DMS114 treated with DMSO at 0.1 percent for 48 hours (cell line): ENCODE data around the gene MIPOL1.
"Not testable (repeated sequence)": the region's sequence is repeated elsewhere in the genome, so short reads cannot be mapped to it uniquely, and the experiment has no call there.

Experiments used
- DNase-seq: peaks from one replicate; lab custom pipeline; 2025; ENCODE audit not compliant: unreplicated experiment; lab: John Stamatoyannopoulos, UW

Gene MIPOL1

DNA sequence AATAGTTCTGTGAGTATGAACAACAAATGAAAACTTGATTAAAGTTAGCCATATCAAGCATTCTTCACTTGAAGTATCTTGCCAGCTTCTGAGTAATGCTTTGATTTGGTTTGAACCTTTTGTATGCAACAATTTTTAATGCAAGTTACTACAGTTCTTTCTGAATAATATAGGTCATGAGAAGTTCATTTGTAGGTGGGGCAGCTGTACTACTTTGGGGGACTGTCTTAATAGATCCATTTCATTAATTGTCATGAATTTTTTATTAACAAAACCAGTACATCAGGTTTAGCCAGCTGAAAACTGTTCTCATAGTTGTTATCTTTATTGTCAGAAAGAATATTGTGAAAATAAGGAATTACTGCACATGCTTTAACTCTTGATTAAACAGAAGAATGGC lies 254.6 kb downstream of the MIPOL1 start:
- DNase-seq, result no peak

DNA sequence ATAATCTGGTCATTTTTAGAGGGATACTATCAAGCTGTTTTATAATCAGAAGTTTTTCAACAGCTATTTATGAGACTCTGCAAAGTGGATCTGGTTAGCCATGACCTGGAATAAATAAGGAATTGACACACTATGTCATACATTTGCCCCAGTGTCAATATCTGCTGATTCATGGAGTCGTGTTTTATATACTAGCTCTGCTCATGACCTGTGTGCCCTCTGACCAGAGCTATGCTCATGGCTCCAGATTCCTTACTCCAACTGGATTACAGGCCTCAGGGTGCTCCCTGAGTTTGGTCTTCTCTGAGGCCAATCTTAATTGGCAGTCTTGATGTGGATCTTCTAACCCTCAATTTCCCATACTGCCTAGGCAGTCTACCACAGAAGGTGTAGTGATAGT lies 256.2 kb downstream of the MIPOL1 start:
- no peak for DNase-seq

DNA sequence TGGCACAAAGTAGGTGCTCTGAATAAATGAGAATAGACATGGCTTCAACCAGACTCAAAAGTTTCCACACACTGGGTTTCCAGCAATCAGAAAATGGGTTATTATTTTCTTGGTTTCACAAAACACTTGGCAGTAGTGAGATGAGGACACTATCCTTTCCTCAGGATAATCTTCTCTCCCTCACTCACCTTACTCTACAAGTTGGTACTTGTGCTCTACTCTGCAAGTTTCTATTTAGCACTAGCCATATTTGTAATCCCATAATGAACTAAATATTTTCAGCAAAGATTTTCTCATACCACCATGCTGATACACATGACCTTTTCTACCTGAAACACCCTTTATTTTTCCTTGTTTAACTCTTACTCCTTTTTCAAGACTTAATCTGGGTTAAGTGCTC lies 259.6 kb downstream of the MIPOL1 start:
- no peak for DNase-seq

DNA sequence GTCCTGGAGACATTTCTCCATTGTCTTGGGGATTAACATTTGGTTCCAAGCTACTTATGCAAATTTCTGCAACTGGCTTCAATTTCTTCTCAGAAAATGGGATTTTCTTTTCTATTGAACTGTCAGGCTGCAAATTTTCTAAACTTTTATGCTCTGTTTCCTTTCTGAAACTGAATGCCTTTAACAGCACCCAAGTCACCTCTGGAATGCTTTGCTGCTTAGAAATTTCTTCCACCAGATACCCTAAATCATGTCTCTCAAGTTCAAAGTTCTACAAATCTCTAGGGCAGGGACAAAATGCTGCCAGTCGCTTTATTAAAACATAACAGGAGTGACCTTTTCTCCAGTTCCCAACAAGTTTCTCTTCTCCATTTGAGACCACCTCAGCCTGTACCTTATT lies 264.7 kb downstream of the MIPOL1 start:
- not testable (repeated sequence) for DNase-seq

DNA sequence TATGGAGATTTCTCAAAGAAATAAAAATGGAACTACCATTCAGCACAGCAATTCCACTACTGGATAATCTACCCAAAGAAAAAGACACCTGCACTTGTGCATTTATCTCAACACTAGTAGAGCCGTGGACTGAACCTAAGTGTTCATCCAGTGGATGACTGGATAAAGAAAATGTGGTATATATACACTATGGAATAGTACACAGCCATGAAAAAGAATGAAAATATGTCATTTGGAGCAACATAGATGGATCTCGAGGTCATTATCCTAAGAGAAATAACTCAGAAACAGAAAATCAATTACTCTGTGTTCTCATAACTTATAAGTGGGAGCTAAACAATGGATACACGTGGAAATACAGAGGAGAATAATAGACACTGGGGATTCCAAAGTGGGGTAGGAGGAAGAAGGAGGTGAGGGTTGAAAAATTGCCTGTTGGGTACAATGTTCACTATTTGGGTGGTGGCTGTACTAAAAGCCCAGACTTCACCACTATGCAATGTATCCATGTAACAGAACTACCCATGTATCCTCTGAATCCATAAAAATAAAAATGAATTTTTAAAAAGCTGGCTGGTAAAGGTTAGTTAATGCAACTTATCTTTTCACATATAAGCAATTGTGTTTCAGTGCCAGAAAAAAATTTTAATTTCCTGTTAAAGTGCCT lies 266.6 kb downstream of the MIPOL1 start:
- no peak for DNase-seq

DNA sequence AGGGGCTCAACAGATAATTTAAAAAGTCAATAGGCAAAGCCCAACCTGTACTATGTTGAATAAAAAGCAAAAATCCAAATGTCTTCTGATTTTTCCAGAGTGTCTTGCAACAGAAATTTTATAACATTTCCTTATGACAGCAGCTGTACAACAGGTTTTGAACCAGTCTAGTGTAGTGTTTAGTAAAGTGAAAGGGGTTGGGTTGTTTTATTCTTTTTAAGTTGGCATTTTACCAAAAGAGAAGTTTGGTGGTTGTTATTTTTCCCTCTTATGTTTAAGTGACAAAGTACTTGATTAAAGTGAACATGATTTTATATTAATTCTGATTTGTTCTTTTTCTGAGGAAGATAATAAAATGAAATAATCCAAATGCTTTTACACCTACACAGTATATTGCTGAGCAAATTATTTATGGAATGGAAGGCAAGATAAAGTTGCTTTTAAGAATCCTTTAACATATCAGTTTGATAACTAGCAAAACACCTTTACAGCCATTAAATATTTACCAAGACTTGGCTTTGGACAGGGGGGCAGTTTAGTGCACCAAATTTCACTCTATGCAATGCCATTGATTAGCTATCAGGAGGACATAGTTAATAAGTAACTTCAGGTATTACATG lies 268.4 kb downstream of the MIPOL1 start:
- no peak for DNase-seq

DNA sequence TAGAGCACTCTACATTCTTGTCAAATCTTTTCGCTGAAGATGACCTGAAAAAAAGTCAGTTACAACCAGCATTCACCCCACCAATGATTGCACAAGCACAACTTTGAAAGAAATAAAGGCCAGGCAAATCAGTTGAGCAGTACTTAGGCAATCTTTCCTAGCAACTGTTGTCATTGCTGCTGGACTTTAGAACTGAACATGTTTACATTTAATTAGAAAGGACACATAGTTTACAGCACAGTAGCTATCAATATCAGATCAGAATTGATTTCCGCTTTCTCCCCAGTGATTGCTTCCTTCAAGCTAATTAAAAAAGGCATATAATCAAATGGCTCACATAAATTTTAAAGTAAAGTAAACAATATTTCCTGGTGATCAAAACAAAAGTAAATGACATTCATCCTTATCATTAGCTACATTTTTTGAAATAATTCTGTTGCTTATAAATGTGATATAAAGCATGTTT lies 268.9 kb downstream of the MIPOL1 start:
- no peak for DNase-seq

DNA sequence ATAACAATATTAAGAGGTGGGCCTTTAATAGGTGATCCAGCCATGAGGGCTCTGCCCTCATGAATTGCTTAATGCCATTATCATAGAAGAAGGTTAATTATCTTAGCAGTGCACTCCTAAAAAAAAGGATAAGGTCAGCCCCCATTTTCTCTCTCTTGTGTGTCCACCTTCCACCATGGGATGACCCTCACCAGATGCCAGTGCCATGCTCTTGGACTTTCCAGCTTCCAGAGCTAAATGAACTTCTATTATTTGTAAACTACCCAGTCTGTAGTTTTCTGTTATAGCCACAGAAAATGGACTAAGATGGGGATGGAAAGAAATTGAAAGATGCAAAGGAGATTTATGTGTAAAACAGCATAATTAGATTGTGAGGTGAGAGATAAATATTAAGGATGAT lies 271.9 kb downstream of the MIPOL1 start:
- DNase-seq, result no peak

DNA sequence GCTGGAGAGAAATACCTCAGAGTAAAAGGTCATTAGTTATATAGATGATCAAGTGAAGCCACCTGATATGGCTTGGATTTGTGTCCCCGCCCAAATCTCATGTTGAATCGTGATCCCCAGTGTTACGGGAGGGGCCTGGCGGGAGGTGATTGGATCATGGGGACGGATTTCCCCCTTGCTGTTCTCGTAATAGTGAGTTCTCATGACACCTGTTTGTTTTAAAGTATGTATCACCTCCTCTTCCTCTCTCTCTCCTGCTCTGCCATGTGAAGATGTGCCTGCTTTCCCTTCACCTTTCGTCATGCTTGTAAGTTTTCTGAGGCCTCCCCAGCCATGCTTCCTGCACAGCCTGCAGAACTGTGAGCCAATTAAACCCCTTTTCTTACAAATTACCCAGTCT lies 272.5 kb downstream of the MIPOL1 start:
- DNase-seq, result no peak

DNA sequence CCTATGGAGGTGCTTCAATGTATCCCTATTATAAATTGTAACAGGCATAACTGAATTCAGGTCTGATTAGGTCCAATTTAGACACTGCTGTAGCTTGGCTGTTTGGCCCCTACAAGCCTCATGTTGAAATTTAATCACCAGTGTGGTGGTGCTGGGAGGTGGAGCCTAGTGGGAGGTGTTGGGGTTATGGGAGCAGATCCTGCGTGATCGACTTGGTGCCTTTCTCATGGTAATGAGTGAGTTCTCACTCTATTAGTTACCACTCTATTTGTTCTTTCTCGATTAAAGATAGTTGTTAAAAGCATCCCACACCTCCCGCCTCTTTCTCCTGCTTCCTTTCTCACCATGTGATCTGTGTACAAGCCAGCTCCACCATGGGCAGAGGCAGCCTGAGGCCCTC lies 275.2 kb downstream of the MIPOL1 start:
- no peak for DNase-seq

DNA sequence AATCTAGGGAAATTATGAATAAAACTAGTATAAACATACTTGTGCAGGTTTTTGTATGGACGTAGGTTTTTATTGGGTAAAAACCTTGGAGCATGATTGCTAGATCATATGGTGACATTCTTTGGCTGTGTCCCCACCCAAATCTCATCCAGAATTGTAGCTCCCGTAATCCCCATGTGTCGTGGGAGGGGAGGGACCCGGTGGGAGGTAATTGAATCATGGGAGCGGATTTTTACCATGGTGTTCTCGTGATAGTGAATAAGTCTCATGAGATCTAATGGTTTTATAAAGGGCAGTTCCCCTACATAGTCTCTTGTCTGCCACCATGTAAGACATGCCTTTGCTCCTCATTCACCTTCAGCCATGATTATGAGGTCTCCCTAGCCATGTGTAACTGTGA lies 276.5 kb downstream of the MIPOL1 start:
- DNase-seq, result no peak

DNA sequence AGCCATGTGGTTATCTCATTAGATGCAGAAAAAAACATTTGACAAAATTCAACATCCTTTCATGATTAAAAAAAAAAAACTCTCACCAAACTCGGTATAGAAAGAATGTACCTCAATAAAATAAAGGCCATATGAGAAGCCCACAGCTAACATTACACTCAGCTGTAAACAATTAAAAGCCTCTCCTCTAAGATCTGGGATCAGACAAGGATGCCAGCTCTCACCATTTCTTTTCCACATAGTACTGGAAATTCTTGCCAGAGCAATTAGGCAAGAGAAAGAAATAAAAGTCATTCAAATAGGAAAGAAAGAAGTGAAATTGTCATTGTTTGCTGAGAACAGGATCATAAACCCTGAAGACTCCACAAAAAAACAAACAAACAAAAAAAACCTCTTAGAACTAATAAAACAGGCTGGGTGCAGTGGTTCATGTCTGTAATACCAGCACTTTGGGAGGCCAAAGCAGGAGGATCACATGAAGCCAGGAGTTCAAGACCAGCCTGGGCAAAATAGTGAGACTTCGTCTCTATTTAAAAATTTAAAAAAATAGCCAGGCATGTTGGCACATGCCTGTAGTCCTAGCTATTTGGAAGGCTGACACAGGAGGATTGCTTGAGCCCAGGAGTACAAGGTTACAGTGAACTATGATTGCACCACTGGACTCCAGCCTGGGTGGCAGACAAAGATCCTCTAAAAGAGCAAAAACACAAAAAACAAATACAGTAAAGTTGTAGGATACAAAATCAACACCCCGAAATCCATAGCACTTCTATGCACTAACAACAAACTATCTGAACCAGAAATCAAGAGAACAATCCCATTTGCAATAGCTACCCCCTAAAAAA lies 282.9 kb downstream of the MIPOL1 start:
- DNase-seq, result no peak

DNA sequence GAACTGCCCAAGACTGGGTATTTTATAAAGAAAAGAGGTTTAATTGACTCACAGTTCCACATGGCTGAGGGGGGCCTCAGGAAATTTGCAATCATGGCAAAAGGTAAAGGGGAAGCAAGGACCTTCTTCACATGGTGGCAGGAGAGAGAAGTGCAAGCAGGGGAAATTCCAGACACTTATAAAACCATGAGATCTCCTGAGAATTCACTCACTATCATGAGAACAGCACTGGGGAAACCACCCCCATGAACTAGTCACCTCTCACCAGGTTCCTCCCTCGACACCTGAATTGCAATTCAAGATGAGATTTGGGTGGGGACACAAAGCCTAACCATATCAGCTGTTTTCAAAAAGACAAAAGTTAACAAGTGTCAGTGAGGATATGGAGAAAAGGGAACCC lies 284.7 kb downstream of the MIPOL1 start:
- no peak for DNase-seq

DNA sequence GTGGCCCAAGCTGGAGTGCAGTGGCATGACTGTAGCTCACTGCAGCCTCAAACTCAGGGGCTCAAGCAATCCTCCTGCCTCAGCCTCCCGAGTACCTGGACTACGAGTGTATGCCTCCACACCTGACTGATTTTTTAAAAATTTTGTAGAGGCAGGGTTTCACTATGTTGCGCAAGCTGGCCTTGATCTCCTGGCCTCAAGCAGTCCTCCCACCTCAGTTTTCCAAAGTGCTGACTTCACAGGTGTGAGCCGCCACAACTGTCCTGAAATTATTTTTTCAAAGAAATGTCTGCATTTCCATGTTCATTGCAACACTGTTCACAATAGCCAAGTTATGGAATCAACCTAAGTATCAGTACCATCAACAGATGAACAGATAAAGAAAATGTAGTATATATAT lies 285.9 kb downstream of the MIPOL1 start:
- DNase-seq, result no peak

DNA sequence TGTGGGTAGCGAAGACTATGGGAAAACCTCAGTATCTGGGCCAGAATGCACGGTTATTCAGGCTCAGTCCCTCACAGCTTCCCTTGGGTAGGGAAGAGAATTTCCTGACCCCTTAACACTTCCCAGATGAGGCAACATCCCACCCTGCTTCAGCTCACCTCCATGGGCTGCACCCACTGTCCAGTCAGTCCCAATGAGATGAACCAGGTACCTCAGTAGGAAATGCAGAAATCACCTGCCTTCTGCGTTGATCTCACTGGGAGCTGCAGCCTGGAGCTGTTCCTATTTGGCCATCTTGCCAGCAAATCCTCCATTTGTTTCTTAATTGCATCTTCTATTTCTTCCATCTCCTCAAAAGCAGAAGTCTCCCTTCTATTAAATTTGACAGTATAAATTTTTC lies 292.9 kb downstream of the MIPOL1 start:
- DNase-seq, result no peak

DNA sequence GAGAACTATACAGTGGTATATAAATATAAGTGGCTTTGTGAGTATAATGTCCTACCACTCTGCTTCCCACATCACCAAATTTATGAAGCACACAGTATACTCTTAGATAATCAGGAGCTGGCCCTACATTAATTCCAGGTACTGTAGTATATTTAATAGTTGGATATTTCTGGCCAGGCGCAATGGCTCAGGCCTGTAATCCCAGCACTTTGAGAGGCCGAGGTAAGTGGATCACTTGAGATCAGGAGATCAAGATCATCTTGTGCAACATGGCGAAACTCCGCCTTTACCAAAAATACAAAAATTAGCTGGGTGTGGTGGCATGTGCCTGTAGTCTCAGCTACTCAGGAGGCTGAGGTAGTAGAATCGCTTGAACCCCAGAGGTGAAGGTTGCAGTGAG lies 293.3 kb downstream of the MIPOL1 start:
- no peak for DNase-seq

DNA sequence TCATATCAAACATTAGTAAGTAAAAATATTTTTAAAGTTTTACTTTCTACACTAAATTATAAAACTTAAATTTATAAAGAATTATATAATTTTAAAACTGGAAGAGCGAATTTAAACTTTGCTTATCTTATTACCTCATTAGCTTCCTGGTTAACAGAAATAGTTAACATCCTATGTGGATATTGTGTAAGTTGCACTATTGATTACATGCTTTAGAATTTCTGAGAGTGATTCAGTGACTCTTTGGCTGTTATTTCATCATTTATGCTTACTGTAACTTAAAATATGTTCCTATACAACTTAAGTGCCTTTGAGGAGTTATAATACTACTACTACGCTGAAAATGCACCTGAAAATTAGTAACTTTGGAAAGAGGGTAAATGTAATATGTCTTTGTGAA lies 295.9 kb downstream of the MIPOL1 start:
- no peak for DNase-seq

DNA sequence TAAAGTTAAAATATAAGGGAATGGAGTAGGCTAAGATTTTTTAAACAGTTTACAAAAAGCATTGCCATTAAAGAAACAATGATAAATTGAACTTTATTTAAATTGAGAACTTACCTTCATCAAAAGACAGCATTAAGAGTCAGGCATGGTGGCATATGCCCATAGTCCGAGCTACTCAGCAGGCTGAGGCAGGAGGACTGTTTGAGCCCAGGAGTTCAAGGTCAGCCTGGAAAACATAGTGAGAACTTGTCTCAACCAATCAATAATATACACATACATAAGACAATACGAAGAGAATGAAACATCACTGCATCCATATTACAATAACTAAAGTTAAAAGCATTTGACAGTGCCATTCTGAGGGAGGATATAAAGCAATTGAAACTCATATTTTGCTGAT lies 299.7 kb downstream of the MIPOL1 start:
- no peak for DNase-seq

DNA sequence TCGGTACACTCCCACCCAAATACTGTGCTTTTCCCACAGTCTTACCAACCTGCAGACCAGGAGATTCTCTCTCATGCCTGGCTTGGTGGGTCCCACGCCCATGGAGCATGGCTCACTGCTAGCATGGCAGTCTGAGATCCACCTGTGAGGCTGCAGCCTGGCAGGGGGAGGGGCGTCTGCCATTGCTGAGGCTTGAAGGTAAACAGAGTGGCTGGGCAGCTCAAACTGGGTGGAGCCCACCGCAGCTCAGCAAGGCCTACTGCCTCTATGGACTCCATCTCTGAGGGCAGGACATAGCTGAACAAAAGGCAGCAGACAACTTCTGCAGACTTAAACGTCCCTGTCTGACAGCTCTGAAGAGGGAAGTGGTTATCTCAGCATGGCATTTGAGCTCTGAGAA lies 304.1 kb downstream of the MIPOL1 start:
- no peak for DNase-seq

DNA sequence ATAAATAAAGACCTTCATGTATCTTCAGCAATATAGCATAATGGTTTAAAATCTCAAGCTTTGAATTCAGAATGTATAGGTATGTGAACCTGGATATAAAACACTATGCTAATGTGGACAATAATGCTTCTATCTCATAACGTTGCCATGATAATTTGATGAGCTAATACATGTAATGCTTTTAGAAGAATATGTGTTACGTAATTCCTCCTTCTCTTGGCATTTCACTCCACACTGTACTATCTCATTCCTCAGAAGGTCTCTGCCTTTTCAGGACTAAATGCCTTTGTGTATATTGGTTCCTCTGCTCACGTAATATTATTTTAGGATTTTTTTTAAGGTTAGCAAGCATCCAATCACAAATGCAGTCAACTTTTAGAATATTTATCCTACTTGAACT lies 310.8 kb downstream of the MIPOL1 start:
- no peak for DNase-seq

DNA sequence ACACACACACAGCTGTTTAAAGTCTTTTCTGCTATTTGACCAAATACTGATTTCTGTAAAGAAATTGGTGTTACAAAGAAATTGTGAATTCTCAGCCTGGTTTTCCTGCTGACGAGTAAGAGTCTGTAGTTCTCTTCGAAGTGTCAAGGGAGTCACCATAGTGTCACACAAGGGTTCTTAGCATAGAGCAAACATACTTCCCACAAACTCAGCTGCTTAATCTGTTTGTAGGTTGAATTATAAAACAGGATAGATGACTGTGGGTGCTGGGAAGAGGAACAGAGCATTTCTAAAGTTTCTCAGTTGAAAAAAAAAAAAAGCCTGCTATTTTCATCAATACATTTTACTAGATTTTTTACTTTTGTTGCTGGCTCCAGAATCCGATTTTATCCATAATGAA lies 314.4 kb downstream of the MIPOL1 start:
- DNase-seq, result no peak

DNA sequence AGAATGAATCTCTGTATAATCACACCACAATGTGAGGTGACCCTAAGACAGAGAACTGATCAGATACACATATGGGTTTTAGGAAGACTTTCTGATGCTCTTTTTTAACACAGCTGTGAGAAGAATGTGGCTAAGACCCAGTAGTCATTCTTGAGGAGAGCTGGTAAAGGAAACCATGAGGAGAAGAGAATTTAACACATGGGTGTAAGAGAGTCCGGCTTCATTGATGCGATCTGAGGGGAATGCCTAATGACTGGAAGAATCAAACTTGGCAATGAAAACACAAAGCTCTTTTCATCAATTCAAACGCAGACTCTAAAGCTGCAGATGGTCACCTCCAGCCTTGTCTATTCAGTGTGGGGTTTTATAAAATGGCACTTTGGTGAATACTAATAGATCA lies 318.0 kb downstream of the MIPOL1 start:
- DNase-seq, result no peak
